Prostate gland (tissue), 2 donors: Measurements from ENCODE around the gene TNFAIP8. TPM values are rescaled to one million over a fixed set of nuclear protein-coding genes. Genes with fewer than 3 reads are reported as not detected.

ENCODE experiments used
- DNase-seq: peaks from one replicate; pipeline ENCODE4 v3.0.0-alpha.2; 2019; ENCODE audit warnings: low spot score
- H3K27ac ChIP-seq, 2 donors: fragments of 200-600 bp; sonication (generic); 2 replicates each; pipeline ENCODE4 v1.5.1; 2017 to 2019
- H3K27me3 ChIP-seq: fragments of 200-600 bp; sonication (generic); replicated peaks from 2 replicates; pipeline ENCODE4 v1.5.1; 2019; ENCODE audit not compliant: insufficient read depth
- H3K36me3 ChIP-seq, 2 donors: fragments of 200-600 bp; sonication (generic); 1 replicate in 1 of 2; 2 replicates in 1 of 2; pipeline versions ENCODE4 v1.5.1 to v1.8.1; 2017 to 2019
- H3K4me1 ChIP-seq: fragments of 200-600 bp; sonication (generic); replicated peaks from 2 replicates; pipeline ENCODE4 v1.5.1; 2019
- H3K4me3 ChIP-seq, 2 donors: fragments of 200-600 bp; sonication (generic); 2 replicates each; pipeline ENCODE4 v1.5.1; 2017 to 2019
- H3K9me3 ChIP-seq: fragments of 200-600 bp; sonication (generic); 2 replicates; pipeline ENCODE4 v1.5.1; 2017
- POLR2A ChIP-seq: fragments of 450-650 bp; IDR thresholded peaks from one replicate; pipeline ENCODE4 v1.6.1; 2016; ENCODE audit warnings: antibody characterized with exemption, mild to moderate bottlenecking
- POLR2AphosphoS5 ChIP-seq: sonication (generic); formaldehyde crosslinking; IDR thresholded peaks from one replicate; pipeline ENCODE4 v1.6.1; 2017; ENCODE audit warnings: antibody characterized with exemption
- WGBS: methylation state at CpG from one replicate; pipeline ENCODE4 v1.1.5; 2018; 5-methylcytosine and 5-hydroxymethylcytosine counted together
- intact Hi-C: fragments of 100-400 bp; cut with DNase I; formaldehyde crosslinking; loops from one replicate; pipeline ENCODE4 v1.14.2; 2022
- total RNA-seq, 2 donors: library from RNA; depleted of rRNA; stranded (reverse); fragments of >200 nt; gene quantifications; one replicate each; pipeline ENCODE4 v1.1.0, GENCODE V29; 2016
- TF ChIP-seq, protein P1 (sequence below), 4 experiments: fragments of 200-600 bp in 2 of 4; fragments of 450-650 bp in 2 of 4; sonication (generic) in 2 of 4; IDR thresholded peaks; 1 replicate in 3 of 4; 2 replicates in 1 of 4; pipeline ENCODE4 v1.5.1; 2016 to 2019; ENCODE audit warnings: antibody characterized with exemption in 4 of 4, mild to moderate bottlenecking in 2 of 4, moderate library complexity in 2 of 4

Gene TNFAIP8
- total RNA-seq, 2 donors from 2014 or later, result 21.6 to 40.0 TPM

DNA sequence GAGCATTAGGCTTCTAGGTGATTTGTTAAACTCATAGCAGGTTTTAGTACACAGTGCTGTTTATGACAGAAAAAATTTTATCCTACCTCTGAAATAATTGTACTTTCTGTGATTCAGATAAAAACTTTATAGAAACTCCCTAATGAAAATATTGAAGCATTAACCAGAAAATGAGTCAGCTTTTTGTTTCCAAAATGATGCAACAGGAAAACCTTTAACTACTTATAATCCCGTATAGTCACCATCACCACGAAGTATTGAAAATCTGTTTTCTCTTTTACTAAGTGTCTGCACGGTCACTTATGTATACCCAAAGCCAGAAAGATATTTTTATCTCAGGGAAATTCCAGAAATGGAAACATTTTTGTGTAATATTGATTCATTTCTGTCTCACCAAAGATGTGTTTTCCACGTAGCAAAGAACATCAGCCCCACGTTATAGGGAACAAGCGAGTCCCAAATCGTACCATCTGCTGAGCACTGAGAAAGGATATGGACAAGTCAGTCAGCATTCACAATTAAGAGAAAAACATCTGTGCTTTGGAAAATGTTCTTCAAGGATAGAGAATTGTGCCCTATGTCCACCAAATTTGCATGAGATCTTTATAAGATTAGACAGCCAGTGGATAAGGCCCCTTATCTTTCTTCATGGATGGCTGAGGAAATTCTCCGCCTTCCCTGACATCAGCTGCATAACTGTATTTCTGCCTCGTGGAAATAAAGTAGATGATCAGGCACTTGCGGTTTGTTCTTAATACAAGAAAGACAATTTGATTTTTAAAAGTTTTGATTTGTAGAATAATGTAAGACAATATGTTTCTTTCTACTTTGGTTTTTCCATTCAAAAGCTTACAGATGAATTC is 41.9 kb downstream of the TNFAIP8 start:
- Histone ChIP-seq H3K4me3 (no peak overlapping the region), H3K27me3 (no peaks in the 10 kb centered on the region), H3K4me1 (no peaks in the 10 kb centered on the region), H3K27ac (no peak overlapping the region), H3K9me3 (no peaks in the 10 kb centered on the region), H3K36me3 (no peaks in the 10 kb centered on the region)
- DNase-seq, result no peak
- no peak for TF ChIP-seq POLR2AphosphoS5
- TF ChIP-seq POLR2A, result no peak
- TF ChIP-seq, protein P1, sequence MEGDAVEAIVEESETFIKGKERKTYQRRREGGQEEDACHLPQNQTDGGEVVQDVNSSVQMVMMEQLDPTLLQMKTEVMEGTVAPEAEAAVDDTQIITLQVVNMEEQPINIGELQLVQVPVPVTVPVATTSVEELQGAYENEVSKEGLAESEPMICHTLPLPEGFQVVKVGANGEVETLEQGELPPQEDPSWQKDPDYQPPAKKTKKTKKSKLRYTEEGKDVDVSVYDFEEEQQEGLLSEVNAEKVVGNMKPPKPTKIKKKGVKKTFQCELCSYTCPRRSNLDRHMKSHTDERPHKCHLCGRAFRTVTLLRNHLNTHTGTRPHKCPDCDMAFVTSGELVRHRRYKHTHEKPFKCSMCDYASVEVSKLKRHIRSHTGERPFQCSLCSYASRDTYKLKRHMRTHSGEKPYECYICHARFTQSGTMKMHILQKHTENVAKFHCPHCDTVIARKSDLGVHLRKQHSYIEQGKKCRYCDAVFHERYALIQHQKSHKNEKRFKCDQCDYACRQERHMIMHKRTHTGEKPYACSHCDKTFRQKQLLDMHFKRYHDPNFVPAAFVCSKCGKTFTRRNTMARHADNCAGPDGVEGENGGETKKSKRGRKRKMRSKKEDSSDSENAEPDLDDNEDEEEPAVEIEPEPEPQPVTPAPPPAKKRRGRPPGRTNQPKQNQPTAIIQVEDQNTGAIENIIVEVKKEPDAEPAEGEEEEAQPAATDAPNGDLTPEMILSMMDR (IDR thresholded peaks at IDR 0.05), result no peak
- 71% methylated on average over 10 of the region's 10 CpGs for WGBS
- intact Hi-C loops, result loop anchor here (5.0 kb wide), 1 partner anchor 130 kb away; no protein-coding TSS in a partner anchor

GRCh38 chr5:119398727-119399466 is 43.1 kb downstream of the TNFAIP8 start:
- H3K27ac ChIP-seq, result no peak overlapping the region

DNA sequence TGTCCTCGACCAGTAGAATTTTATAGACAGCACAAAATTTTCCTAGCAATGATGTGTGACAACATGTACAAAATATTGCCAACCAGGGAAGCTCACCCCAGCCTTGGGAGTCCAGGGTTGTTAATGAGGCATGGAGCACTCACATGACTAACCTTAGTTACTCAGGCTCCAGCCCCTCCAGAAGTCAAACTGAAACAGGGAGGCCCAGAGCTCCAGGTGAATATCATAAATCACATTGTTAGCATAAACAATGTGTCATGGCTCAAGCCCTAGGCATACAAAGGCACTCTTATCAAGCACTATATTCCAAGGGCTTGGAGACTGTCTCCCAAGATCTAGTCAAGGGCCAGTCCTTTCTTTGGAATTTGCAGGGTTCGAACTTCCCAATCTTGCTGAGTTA is 44.4 kb downstream of the TNFAIP8 start:
- H3K27me3 ChIP-seq, result no peaks in the 10 kb centered on the region
- DNase-seq, result no peak
- no peak overlapping the region for H3K4me3 ChIP-seq
- no peaks in the 10 kb centered on the region for H3K4me1 ChIP-seq
- no peak overlapping the region for H3K27ac ChIP-seq
- intact Hi-C loops, result no loop called here
- no peaks in the 10 kb centered on the region for H3K9me3 ChIP-seq
- H3K36me3 ChIP-seq, result no peaks in the 10 kb centered on the region
- 67% methylated on average over 2 of the region's 2 CpGs for WGBS
- TF ChIP-seq, protein P1 (IDR thresholded peaks at IDR 0.05), result no peak
- TF ChIP-seq POLR2AphosphoS5, result no peak

More at GRCh38 chr5:119398727-119399466, 43.1 kb downstream of the TNFAIP8 start:
- Histone ChIP-seq H3K36me3 (no peaks in the 10 kb centered on the region), H3K27me3 (no peaks in the 10 kb centered on the region), H3K4me3 (no peak overlapping the region), H3K4me1 (no peaks in the 10 kb centered on the region), H3K9me3 (no peaks in the 10 kb centered on the region)
- 46% methylated on average over 12 of the region's 12 CpGs for WGBS
- DNase-seq, result no peak
- intact Hi-C loops, result loop anchor here (5.0 kb wide), 1 partner anchor 132 kb away; no protein-coding TSS in a partner anchor
- TF ChIP-seq POLR2AphosphoS5 (peak; percentile 13), POLR2A (no peak)
- TF ChIP-seq, protein P1 (IDR thresholded peaks at IDR 0.05), result no peak

- Histone ChIP-seq H3K4me3 (no peak overlapping the region), H3K27me3 (no peaks in the 10 kb centered on the region), H3K9me3 (no peaks in the 10 kb centered on the region), H3K27ac (no peak overlapping the region), H3K4me1 (no peaks in the 10 kb centered on the region), H3K36me3 (no peaks in the 10 kb centered on the region)
- intact Hi-C loops, result no loop called here
- WGBS, result 100% methylated on average over 1 of the region's 1 CpG
- TF ChIP-seq, protein P1 (IDR thresholded peaks at IDR 0.05), result no peak
- TF ChIP-seq POLR2AphosphoS5 (no peak), POLR2A (no peak)
- DNase-seq, result no peak
Observed at GRCh38 chr5:119402081-119402480, 46.3 kb downstream of the TNFAIP8 start.
